HEK293T (cell line): ENCODE data around the gene LRRC14B.

Experiments
- BHLHE40 ChIP-seq: fragments of 450-650 bp; IDR thresholded peaks from 2 replicates; pipeline ENCODE4 v1.6.1; 2016; ENCODE audit warnings: mild to moderate bottlenecking, moderate library complexity, borderline replicate concordance
- LEF1 ChIP-seq: fragments of 450-650 bp; IDR thresholded peaks from 2 replicates; pipeline ENCODE4 v1.6.1; 2017; ENCODE audit warnings: mild to moderate bottlenecking, borderline replicate concordance
- SP1 ChIP-seq: fragments of 450-650 bp; IDR thresholded peaks from 2 replicates; pipeline ENCODE4 v1.6.1; 2017

GRCh38 chr5:204462-204861, 13.2 kb downstream of the LRRC14B start:
- no peak for TF ChIP-seq SP1
- TF ChIP-seq LEF1: no peak
- no peak for TF ChIP-seq BHLHE40
